GM19452 (cell line): ENCODE measurements around the gene ARMC6.

Experiments
- ATAC-seq: cut with Tn5 transposase; IDR thresholded peaks from one replicate; pipeline ENCODE4 v1.9.1; 2021; ENCODE audit not compliant: unreplicated experiment

Gene ARMC6

GRCh38 chr19:19033426-19034203 lies at the start of gene ARMC6, which contains the start of gene SUGP2:
Gene ARMC6, plus strand, starts transcription at chr19:19033603. Its CDS starts 607 bp downstream, at chr19:19034210.
Gene SUGP2, minus strand, starts transcription at chr19:19033517. Its CDS starts 2,446 bp downstream, at chr19:19031071.
- ATAC-seq = peak; percentile 68

GRCh38 chr19:18984251-18984650 lies 49.2 kb upstream of the ARMC6 start:
- no peak for ATAC-seq

GRCh38 chr19:18985257-18985656 lies 48.1 kb upstream of the ARMC6 start:
- no peak for ATAC-seq

- ATAC-seq = no peak
These were observed 45.9 kb upstream of the ARMC6 start for GRCh38 chr19:18987456-18987855.

GRCh38 chr19:18989316-18989715 lies 44.1 kb upstream of the ARMC6 start:
- ATAC-seq = no peak

- ATAC-seq = no peak
These were observed 43.2 kb upstream of the ARMC6 start for GRCh38 chr19:18990128-18990708.

- no peak for ATAC-seq
These were observed 42.4 kb upstream of the ARMC6 start for GRCh38 chr19:18991006-18991405.

GRCh38 chr19:18991468-18991867 lies 41.9 kb upstream of the ARMC6 start:
- ATAC-seq = no peak

GRCh38 chr19:18992696-18993095 lies 40.7 kb upstream of the ARMC6 start:
- no peak for ATAC-seq

- no peak for ATAC-seq
These were observed 40.3 kb upstream of the ARMC6 start for GRCh38 chr19:18993115-18993514.

- ATAC-seq = no peak
These were observed 37.6 kb upstream of the ARMC6 start for GRCh38 chr19:18995804-18996241.

- ATAC-seq = no peak
These were observed 37.1 kb upstream of the ARMC6 start for GRCh38 chr19:18996351-18996750.

GRCh38 chr19:18996796-18997394 lies 36.5 kb upstream of the ARMC6 start:
- no peak for ATAC-seq

- no peak for ATAC-seq
These were observed 35.1 kb upstream of the ARMC6 start for GRCh38 chr19:18998276-18998675.

GRCh38 chr19:18999016-18999758 lies 34.2 kb upstream of the ARMC6 start:
- no peak for ATAC-seq

GRCh38 chr19:18999896-19000620 lies 33.3 kb upstream of the ARMC6 start:
- ATAC-seq = no peak

GRCh38 chr19:19004144-19004543 lies 29.3 kb upstream of the ARMC6 start:
- no peak for ATAC-seq

- ATAC-seq = no peak
These were observed 27.2 kb upstream of the ARMC6 start for GRCh38 chr19:19006213-19006612.

- no peak for ATAC-seq
These were observed 23.5 kb upstream of the ARMC6 start for GRCh38 chr19:19009951-19010350.

GRCh38 chr19:19010551-19010950 lies 22.9 kb upstream of the ARMC6 start:
- ATAC-seq = no peak

- ATAC-seq = no peak
These were observed 12.3 kb upstream of the ARMC6 start for GRCh38 chr19:19021115-19021514.
